GM18505 (cell line): ENCODE data around the gene MADCAM1.

Experiments
- ATAC-seq: cut with Tn5 transposase; IDR thresholded peaks from one replicate; pipeline ENCODE4 v1.9.1; 2021; ENCODE audit not compliant: unreplicated experiment
- POLR2A ChIP-seq: IDR thresholded peaks from 4 replicates; pipeline ENCODE4 v1.6.1; 2011; ENCODE audit warnings: borderline replicate concordance; ENCODE audit not compliant: insufficient read depth, insufficient read length; ENCODE audit errors: extremely low read depth

MADCAM1 gene

DNA sequence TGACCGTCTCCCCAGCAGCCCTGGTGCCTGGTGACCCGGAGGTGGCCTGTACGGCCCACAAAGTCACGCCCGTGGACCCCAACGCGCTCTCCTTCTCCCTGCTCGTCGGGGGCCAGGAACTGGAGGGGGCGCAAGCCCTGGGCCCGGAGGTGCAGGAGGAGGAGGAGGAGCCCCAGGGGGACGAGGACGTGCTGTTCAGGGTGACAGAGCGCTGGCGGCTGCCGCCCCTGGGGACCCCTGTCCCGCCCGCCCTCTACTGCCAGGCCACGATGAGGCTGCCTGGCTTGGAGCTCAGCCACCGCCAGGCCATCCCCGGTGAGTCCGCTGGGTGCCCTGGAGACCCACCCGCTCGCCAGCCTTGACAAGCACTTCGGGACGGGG is 2.2 kb downstream of the MADCAM1 start:
- ATAC-seq, result no peak
- no peak for TF ChIP-seq POLR2A

- ATAC-seq, result no peak
- no peak for TF ChIP-seq POLR2A
Measured at GRCh38 chr19:498977-499623, 2.8 kb downstream of the MADCAM1 start.

- TF ChIP-seq POLR2A, result no peak
- ATAC-seq, result no peak
Measured at GRCh38 chr19:501646-502045, 5.4 kb downstream of the MADCAM1 start.

- ATAC-seq, result no peak
- no peak for TF ChIP-seq POLR2A
Measured at GRCh38 chr19:504616-505015, 8.3 kb downstream of the MADCAM1 start.

DNA sequence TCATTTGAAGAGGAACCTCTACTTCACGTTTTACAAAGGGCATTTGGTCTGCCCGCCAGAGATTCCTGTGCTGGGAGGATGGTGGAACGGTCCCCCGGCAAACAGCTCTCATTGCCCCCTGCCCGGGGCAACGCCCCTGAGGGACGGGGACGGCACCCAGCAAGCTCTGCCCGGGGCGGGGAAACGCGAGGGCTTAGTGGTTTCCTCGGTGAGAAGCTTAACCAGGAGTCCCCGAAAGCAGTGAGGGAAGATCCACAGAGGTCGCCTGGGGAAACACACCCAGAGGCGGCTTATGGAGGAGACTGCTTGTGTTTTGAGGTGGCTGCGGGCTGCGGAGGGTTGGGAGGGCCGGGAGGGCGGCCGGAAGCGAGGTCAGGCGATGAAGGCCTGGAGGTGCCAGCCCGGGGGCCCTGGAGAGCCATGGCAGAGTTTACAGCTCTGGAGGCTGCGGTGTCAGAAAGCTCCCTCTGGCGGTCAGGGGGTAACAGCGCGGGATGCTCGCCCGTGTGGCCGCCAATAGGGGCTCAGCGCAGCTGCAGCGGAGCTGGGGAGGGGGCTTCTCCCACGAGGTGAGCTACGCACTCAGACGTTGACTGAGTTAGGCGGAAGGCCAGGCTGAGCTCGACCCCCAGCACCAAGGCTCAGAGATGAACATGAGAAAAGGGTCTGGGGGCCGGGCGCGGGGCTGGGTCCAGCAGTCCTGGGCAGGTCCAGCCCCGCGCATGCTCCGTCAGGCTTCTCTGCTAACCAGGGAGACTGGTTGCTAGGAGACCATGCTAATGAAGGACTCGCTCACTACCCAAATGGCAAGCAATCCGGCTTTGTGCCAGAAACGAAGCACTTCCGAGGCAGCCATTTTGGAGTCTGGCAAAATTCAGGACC is 10.4 kb downstream of the MADCAM1 start:
- peak; percentile 65 for TF ChIP-seq POLR2A
- peak; percentile 56 for ATAC-seq

GRCh38 chr19:507286-508203 is 11.3 kb downstream of the MADCAM1 start, which contains the start of gene TPGS1:
Gene TPGS1 (plus strand): TSS chr19:507497. CDS start chr19:507507, 10 bp downstream.
- ATAC-seq, result peak; percentile 57

DNA sequence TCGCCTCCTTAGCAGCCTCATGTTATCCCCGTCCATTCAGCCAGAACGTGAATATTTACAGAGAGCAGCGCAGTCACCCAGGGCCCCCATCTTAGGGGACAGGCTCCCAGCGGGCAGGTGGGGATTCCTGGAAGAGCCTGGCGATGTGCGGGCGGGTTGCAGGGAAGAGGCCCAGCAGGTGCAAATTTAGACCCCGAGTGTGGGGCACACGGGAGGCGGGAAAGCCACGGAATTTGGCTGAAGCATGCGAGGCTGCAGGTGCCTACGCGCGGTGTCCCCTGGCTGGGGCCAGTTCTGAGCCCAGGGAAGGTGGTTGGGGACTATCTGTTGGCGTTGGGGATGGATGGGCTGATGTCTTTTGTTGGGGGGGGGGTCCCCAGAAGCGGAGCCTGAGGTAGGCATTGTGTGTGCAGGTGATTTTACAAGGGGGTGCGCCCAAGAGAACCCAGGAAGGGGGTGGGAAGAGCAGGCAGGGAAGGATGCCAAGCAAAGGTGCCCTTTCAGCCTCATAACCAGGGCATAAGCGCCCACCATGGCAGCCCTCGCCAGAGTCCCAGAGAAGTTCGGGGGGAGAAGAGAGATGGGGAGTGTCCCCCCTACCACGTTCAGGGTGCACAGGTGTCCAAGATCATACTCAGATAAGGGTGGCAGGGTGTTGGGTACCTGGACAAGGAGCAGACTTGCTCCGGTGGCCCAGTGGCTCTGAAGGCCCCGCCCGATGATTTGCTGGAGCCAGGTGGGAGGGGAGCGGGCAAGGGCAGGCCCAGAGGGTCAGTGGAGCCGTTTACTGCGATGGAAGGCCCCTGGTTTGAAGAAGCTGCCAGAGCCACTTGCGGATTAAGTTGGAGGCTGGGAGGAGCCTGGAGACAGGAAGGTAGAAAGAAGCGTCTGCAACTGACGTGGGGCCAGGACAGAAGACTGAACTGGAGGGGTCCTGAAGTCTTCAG is 12.2 kb downstream of the MADCAM1 start:
- no peak for TF ChIP-seq POLR2A
- ATAC-seq, result no peak

More at GRCh38 chr19:507286-508203, 11.3 kb downstream of the MADCAM1 start, which contains the start of gene TPGS1:
- peak; percentile 70 for TF ChIP-seq POLR2A

DNA sequence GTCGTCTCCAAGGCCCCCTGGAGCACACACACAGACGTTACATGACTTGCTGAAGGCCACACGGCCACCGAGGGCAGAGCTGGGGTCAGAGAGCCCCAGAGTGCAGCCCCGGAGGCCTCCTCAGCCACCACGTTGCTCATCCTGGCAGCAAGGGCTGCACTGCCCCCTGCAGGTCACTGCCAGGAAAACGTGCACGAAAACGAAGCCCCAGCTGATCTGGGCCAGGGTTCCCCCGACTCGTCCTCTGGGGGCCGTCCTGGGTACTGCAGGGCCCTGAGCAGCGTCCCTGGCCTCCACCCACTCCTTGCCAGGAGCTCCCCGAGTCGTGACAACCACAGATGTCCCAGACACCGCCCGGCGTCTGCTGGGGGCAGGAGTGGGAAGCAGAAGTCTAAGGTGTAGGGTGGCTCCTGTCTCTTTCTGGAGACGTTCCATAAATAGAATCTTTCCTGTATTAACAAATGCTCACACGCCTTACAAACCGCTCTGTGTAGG is 14.4 kb downstream of the MADCAM1 start:
- peak; percentile 55 for TF ChIP-seq POLR2A
- no peak for ATAC-seq

GRCh38 chr19:511101-511851 is 15.0 kb downstream of the MADCAM1 start:
- ATAC-seq, result no peak
- no peak for TF ChIP-seq POLR2A

DNA sequence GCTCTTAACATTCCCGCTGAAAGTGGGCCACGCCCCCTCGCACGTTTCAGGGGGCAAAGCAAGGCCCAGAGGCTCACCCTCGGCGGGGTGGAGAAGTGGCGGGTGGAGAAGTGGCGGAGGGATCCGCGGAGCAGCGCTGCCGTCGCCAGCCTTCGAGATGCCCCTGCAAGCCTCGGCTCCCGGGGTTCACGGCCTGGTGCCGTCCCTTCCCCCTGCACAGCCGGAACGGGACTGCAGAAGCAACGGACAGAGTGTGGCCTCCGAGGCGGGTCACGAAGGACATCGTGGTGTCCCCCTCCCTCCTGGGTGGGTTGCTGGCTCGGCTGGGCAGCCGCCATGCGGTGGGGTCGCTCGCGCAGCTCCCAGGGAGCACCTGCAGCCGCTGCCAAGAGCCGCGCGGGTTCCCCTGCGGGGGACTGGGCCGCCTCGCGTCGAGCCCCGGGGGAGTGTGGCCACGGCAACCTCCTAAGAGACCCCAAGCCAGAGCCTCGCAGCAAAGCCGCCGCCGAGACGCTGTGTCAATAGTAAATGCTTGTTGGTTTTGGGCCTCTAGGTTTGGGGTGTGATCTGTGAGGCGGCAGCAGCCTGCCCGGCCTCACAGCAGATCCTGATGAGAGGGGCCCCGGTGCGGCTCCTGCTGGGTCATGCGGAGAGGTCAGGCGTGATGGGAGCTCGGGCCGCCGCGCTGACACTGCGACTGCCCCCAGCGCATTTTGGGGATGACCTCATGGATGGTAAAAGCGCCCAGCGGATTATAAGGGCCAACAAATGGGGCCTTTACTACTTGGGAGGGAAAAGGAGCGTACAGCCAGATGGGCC is 16.5 kb downstream of the MADCAM1 start:
- no peak for TF ChIP-seq POLR2A
- ATAC-seq, result no peak
